GM19455 (cell line): Measurements from ENCODE around the gene C1QTNF1.
"Not testable (repeated sequence)": the region's sequence is repeated elsewhere in the genome, so short reads cannot be mapped to it uniquely, and the experiment has no call there.

ENCODE experiments used
- ATAC-seq: cut with Tn5 transposase; IDR thresholded peaks from one replicate; pipeline ENCODE4 v1.9.1; 2021; ENCODE audit not compliant: unreplicated experiment

The C1QTNF1 gene

GRCh38 chr17:79022507-79022991 is 1.4 kb upstream of the C1QTNF1 start:
- ATAC-seq: no peak

- no peak for ATAC-seq
Observed at GRCh38 chr17:79023180-79023705, 726 bp upstream of the C1QTNF1 start.

- no peak for ATAC-seq
Observed at GRCh38 chr17:79024901-79025737, 1.1 kb downstream of the C1QTNF1 start.

- no peak for ATAC-seq
Observed at GRCh38 chr17:79026376-79027273, 2.7 kb downstream of the C1QTNF1 start.

- no peak for ATAC-seq
Observed at GRCh38 chr17:79027274-79027924, 3.4 kb downstream of the C1QTNF1 start.

- ATAC-seq: no peak
Observed at GRCh38 chr17:79027925-79028491, 4.0 kb downstream of the C1QTNF1 start.

- no peak for ATAC-seq
Observed at GRCh38 chr17:79028496-79029326, 4.7 kb downstream of the C1QTNF1 start.

- ATAC-seq: no peak
Observed at GRCh38 chr17:79029327-79030009, 5.5 kb downstream of the C1QTNF1 start.

- ATAC-seq: not testable (repeated sequence)
Observed at GRCh38 chr17:79030636-79031035, 6.7 kb downstream of the C1QTNF1 start.

- ATAC-seq: no peak
Observed at GRCh38 chr17:79031996-79032875, 8.3 kb downstream of the C1QTNF1 start.

- ATAC-seq: no peak
Observed at GRCh38 chr17:79033046-79033616, 9.2 kb downstream of the C1QTNF1 start.

GRCh38 chr17:79033741-79034501 is 10.0 kb downstream of the C1QTNF1 start:
- ATAC-seq: no peak

- no peak for ATAC-seq
Observed at GRCh38 chr17:79034931-79035485, 11.0 kb downstream of the C1QTNF1 start.

GRCh38 chr17:79035686-79036085 is 11.7 kb downstream of the C1QTNF1 start:
- ATAC-seq: no peak

GRCh38 chr17:79036181-79036580 is 12.2 kb downstream of the C1QTNF1 start:
- no peak for ATAC-seq

GRCh38 chr17:79036596-79036995 is 12.6 kb downstream of the C1QTNF1 start:
- ATAC-seq: no peak
